A673 (cell line): ENCODE data around the gene MRPL34. TPM values are rescaled to one million over a fixed set of nuclear protein-coding genes. Genes with fewer than 3 reads are reported as not detected.

ENCODE experiments used
- BruUV-seq: library from RNA; stranded (reverse); fragments of 400-500 nt; replicated peaks from 2 replicates; lab custom pipeline; 2021; lab: Mats Ljungman, UMichigan
- CTCF ChIA-PET: fragments of 300-600 bp; sonication (Branson Sonifier 250); formaldehyde crosslinking; loops from one replicate; lab custom pipeline; 2022; ENCODE audit warnings: antibody characterized with exemption; lab: Charles Lee
- POLR2A ChIA-PET: fragments of 300-600 bp; sonication (Branson Sonifier 250); formaldehyde crosslinking; loops from one replicate; lab custom pipeline; 2022; ENCODE audit warnings: antibody characterized with exemption; ENCODE audit not compliant: low non-redundant PET; lab: Charles Lee
- DNase-seq: peaks from one replicate; pipeline ENCODE4 v3.0.0-alpha.2; 2015; ENCODE audit warnings: low spot score
- H3K27ac ChIP-seq: fragments of 200-600 bp; sonication (generic); 2 replicates; pipeline ENCODE4 v1.5.1; 2016; ENCODE audit warnings: mixed run types, low read depth, mild to moderate bottlenecking, mixed read lengths, antibody characterized with exemption, low read length; ENCODE audit not compliant: poor library complexity, severe bottlenecking
- H3K27me3 ChIP-seq: fragments of 200-600 bp; sonication (generic); replicated peaks from 2 replicates; pipeline ENCODE4 v1.6.1; 2017; ENCODE audit warnings: mixed run types, low read depth, mild to moderate bottlenecking, mixed read lengths, antibody characterized with exemption, low read length; ENCODE audit not compliant: insufficient read depth, poor library complexity
- H3K36me3 ChIP-seq: fragments of 200-600 bp; sonication (generic); 2 replicates; pipeline ENCODE4 v1.6.1; 2016; ENCODE audit warnings: mixed run types, mild to moderate bottlenecking, mixed read lengths, antibody characterized with exemption, low read length; ENCODE audit not compliant: insufficient read depth, poor library complexity, severe bottlenecking
- H3K4me1 ChIP-seq: fragments of 200-600 bp; sonication (generic); 2 replicates; pipeline ENCODE4 v1.6.1; 2017; ENCODE audit warnings: mixed run types, mild to moderate bottlenecking, mixed read lengths, antibody characterized with exemption, low read length; ENCODE audit not compliant: insufficient read depth, poor library complexity, severe bottlenecking
- H3K4me3 ChIP-seq: fragments of 200-600 bp; sonication (generic); 2 replicates; pipeline ENCODE4 v1.5.1; 2016; ENCODE audit warnings: low read depth, mixed run types, mild to moderate bottlenecking, mixed read lengths, low read length; ENCODE audit not compliant: poor library complexity, severe bottlenecking
- H3K9me3 ChIP-seq: fragments of 200-600 bp; sonication (generic); 2 replicates; pipeline ENCODE4 v1.6.1; 2016; ENCODE audit warnings: mixed run types, low read depth, mild to moderate bottlenecking, mixed read lengths, antibody characterized with exemption, low read length; ENCODE audit not compliant: poor library complexity, severe bottlenecking
- CTCF ChIP-seq: fragments of 300-800, 200-600 bp; sonication (generic); conservative IDR thresholded peaks from 2 replicates; pipeline ENCODE4 v1.5.1; 2017; ENCODE audit warnings: low read depth, mild to moderate bottlenecking, antibody characterized with exemption, low read length, moderate library complexity, mixed read lengths
- EZH2 ChIP-seq: fragments of 200-600 bp; sonication (generic); IDR thresholded peaks from 2 replicates; pipeline ENCODE4 v1.6.1; 2017; ENCODE audit warnings: borderline replicate concordance, low read depth, mild to moderate bottlenecking, mixed read lengths, antibody characterized with exemption, low read length; ENCODE audit not compliant: poor library complexity, severe bottlenecking
- intact Hi-C: fragments of 100-400 bp; cut with micrococcal nuclease; formaldehyde crosslinking; loops from one replicate; pipeline ENCODE4 v1.10.0; 2022; ENCODE audit not compliant: unreplicated experiment
- total RNA-seq: library from RNA; stranded (reverse); gene quantifications from 2 replicates; pipeline ENCODE4 v1.2.3, GENCODE V29; 2021

Gene MRPL34
- total RNA-seq, 1 experiment from 2014 or later: 91.8 TPM

- no peak for TF ChIP-seq EZH2
- no peak for TF ChIP-seq CTCF
- Histone ChIP-seq H3K4me1 (peaks cover 13% of the 10 kb centered on the region), H3K4me3 (no peak overlapping the region), H3K27me3 (no peaks in the 10 kb centered on the region), H3K36me3 (peaks cover 11% of the 10 kb centered on the region), H3K9me3 (no peaks in the 10 kb centered on the region), H3K27ac (no peak overlapping the region)
- CTCF ChIA-PET: no interaction called here
- intact Hi-C loops: no loop called here
- POLR2A ChIA-PET: no interaction called here
- no TSS peak for BruUV-seq
- no peak for DNase-seq
Measured at GRCh38 chr19:17341845-17342244, 36.2 kb downstream of the MRPL34 start.

- Histone ChIP-seq H3K9me3 (no peaks in the 10 kb centered on the region), H3K27me3 (no peaks in the 10 kb centered on the region), H3K4me3 (no peak overlapping the region), H3K4me1 (no peaks in the 10 kb centered on the region), H3K36me3 (peaks cover 7% of the 10 kb centered on the region), H3K27ac (no peak overlapping the region)
- TF ChIP-seq CTCF (peak; percentile 92), EZH2 (no peak)
- CTCF ChIA-PET: interaction anchor here (0.7 kb wide), 1 partner anchor 63 kb away, joined by 5 read pairs; no protein-coding TSS in a partner anchor
- POLR2A ChIA-PET: no interaction called here
- DNase-seq: peak; percentile 77
- intact Hi-C loops: loop anchor here (1.0 to 5.0 kb wide), 2 partner anchors 40 to 121 kb away; no protein-coding TSS in a partner anchor
- no TSS peak for BruUV-seq
Measured at GRCh38 chr19:17346109-17346671, 40.5 kb downstream of the MRPL34 start.

GRCh38 chr19:17347361-17347760, 41.7 kb downstream of the MRPL34 start:
- intact Hi-C loops: loop anchor here (5.0 kb wide), 1 partner anchor 120 kb away; no protein-coding TSS in a partner anchor
- ChIA-PET CTCF (interaction anchor here (0.6 to 1.1 kb wide), 2 partner anchors 8 to 427 kb away, joined by 3 to 12 read pairs; no protein-coding TSS in a partner anchor), POLR2A (no interaction called here)

More at GRCh38 chr19:17347361-17347760, 41.7 kb downstream of the MRPL34 start:
- no peak for DNase-seq
- Histone ChIP-seq H3K4me3 (no peak overlapping the region), H3K9me3 (no peaks in the 10 kb centered on the region), H3K27ac (no peak overlapping the region), H3K36me3 (no peaks in the 10 kb centered on the region), H3K27me3 (no peaks in the 10 kb centered on the region), H3K4me1 (no peaks in the 10 kb centered on the region)
- TF ChIP-seq CTCF (no peak), EZH2 (no peak)
- BruUV-seq: no TSS peak
